Ishikawa (cell line): ENCODE measurements around the gene BMP2K.

Source experiments
- RAD21 ChIP-seq: IDR thresholded peaks from 2 replicates; pipeline ENCODE4 v1.6.1; 2012; ENCODE audit warnings: low read depth
- YY1 ChIP-seq: IDR thresholded peaks from 2 replicates; pipeline ENCODE4 v1.6.1; 2012; ENCODE audit warnings: low read depth

- TF ChIP-seq RAD21 (no peak), YY1 (no peak)
These were observed 89.3 kb downstream of the BMP2K start for GRCh38 chr4:78865451-78865850.
